Stimulated activated CD4-positive, alpha-beta T cell treated with anti-CD3 and anti-CD28 coated beads, TNF-alpha, amount 100 ng/mL, for 24 hours (primary cell): ENCODE measurements around the gene CEP295NL.
A peak's percentile ranks its signal among the peaks of the same experiment; 100 is the strongest.
"Not testable (repeated sequence)": the region's sequence is repeated elsewhere in the genome, so short reads cannot be mapped to it uniquely, and the experiment has no call there.

Experiments
- DNase-seq, 3 experiments: peaks; one replicate each; pipeline ENCODE4 v3.0.0-alpha.2; 2020; ENCODE audit warnings: low read depth in 3 of 3

The CEP295NL gene

DNA sequence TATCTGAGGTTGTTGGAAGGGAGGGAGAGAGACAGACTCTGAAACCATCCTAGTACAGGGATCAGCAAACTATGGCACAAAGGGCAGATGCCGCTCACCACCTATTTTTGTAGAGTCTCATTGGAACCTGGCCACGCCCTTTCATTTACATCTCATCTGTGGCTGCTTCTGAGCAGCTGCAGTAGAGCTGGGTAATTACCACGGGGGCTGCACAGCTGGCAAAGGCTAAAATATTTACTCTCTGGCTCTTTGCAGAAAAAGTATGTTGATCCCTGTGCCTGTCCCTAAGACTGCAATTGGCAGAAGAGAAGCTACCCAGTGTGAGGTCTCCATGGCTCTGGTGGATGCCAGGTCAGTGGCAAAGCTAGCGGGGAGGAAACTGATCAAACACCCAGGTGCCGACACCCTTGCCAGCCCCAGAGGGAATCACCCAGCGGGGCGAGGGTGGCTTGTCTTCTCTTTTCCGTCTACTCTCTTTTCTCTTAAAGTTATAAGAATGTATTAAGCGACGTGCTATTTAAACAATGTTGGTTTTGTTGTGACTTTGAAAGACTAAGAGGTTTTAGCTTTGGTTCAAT, 14.0 kb downstream of the CEP295NL start:
- no peak for DNase-seq

DNA sequence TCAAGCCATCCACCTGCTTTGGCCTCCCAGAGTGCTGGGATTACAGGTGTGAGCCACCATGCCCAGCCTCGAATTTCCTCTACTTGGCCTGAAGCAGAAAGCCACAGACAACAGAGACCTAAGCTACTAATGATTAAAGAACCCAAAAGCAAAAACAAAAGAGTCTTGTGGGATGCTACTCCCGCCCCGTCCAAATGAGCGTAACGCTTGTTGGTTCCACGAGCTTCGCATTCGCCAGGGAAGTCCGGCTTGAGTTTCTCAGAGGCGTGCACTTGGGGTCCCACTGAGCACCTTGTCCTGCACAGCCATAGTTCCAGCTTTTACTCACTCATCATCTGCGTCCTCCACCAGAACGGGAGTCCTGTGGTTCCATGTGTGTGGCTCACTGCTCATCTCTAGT, 16.0 kb downstream of the CEP295NL start:
- no peak for DNase-seq

DNA sequence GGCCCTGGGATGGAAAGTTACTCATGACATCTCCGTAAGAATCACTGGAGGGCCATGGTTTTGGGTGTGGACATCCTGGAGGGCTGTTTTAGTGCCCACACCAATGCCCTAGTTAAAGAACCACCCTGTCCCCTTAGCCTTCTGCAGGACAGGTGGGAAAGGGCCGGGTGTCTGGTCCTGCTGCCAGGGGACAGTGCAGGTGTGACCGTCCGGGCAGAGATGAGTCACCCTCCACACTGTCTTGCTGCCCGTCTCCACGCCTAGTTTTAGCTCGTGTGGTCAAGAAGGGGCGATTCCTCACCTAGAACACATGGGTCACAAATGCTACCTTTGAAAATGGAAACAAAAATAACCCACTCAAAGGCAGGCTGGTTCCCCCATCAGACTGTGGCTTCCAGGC, 17.0 kb downstream of the CEP295NL start:
- DNase-seq = no peak

DNA sequence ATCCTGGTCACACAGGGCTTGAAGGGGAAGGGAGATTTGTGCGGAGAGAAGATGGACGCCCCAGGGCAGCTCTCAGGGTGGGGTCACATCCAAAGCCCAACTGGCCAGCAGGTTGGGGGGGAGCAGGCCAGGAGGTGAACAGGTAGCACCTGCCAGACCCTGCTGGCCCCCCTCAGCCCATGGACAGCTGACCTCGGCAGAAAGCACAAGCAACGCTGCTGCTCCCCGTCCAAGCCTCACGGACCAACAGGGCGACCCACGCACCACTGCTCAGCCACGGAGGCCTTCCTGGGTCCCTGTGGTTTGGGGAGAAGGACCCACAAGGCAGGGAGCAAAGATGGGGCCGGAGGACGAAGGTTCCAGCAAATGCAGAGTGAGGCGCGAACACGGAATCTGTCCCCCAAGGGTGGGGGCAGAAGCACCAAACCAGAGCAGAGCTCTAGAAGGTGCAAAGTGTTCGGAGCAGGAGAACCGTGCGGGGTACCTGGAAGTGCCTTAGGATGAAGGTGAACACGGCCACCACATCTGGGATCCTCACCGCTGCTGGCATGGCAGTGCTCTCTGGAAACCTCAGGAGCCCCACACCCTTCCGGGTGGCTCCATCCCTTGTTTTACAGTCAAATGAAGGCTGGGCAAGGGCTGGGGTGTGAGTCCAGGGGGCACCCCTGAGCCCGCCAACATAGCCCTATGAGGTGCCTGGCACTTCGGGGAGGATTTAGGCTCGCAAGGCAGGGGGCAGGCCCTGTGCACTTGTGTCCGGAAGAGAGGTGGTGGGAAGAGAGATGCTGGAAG, 17.9 kb downstream of the CEP295NL start:
- no peak for DNase-seq

DNA sequence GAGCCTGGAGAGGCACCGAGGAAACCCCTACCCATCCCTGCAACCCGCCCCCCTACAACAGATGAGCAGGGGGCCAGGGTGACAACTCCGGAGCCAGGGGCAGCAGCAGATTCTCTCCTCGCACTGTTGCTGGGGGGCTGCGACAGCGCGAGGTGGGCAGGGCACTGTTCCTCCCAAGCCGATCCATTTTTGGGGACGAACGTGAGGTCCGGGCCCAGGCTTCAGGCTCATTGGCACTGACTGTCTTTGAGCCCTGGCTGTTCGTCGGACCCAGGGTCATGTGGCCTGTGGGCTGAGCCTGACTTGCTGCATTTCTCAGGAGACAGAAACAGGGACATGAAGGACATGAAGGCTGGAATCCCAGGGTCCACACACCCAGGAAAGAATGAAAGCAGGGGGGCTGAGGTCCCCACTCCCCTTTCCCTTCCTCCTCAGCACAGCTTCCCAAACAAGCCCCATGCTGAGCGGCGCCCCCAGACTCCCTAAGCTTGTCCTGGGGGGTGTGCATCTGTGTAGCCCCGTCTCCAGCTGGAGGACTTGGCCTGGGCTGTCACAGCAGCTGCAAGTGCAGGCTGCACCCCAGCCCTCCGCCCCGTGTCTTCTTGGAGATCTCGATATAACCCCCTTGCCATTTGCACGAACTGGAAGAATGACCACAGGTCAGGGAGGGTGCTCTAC, 18.7 kb downstream of the CEP295NL start:
- no peak for DNase-seq

DNA sequence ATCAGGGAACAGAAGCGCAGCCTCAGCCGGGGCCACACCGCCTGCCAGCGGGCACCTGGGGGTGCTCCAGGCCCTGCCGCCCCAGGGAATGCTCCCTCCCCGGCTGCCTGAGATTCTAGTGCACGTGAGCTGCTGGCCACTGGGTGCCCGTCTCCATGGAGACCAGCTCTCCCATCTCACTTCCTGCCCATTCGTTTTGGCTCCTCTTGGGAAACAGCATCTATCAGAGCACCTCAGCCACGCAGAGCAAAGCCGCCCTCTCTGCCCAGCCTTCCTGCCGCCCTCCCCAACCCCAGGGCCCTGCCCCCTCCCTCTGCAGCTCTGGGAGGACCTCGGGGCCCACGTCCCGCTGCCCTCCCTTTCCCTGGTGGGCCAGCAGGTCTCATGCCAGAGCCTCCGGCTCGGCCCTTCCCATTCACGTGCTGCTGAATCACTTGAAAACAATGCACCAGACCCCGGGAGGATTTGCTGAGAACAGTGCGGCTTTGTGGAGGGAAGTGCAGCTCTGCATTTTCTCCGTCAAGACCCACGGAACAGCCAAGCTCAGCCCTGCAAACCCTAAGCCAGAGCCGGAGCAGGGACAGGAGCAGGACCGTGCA, 19.4 kb downstream of the CEP295NL start:
- DNase-seq = no peak

DNA sequence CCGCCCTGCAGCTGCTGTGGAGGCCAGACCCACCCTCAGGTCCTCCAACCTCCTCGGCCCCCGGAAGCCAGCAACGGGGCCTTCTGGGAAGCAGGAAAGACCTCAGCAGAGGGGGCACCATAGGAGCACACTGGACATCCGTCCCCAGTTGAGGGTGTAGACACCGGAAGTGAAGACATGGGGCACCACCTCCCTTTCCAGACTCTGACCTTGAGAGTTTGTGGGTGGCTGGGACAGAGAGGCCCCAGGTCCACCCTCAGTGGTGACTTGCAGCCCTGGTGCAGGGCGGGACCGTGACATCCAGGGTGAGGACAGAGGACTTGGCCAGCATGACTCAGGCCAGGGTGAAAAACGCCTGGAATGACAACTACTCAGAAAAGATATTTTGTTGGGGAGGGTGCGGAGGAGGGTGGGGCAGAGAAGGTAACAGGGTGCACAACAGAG, 19.9 kb downstream of the CEP295NL start:
- no peak for DNase-seq

DNA sequence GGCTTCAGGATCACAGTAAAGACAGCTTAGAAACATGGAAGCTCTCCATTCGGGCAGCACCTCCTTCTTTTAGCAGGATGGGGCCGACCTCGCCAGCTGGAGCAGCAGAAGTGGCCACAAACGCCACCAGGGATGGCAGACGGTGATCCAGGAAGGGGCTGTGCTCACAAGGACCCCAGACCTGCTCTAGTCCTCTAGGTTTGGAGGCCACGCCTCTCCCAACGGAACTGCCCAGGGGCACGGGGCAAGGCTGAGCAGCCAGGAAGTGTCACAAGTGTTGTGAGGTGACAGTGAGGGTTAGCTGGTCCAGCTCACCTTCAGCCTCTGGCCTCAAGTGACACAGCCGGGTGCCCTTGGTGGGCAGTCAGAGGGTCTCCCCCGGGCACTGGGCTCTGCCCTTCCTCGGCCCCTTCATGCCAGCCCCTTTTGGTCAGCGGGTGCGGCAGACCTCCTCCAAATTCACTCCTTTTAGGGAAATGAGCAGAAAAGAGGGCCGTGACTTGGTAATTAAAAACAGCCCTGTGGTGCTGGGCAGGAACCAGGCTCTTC, 20.4 kb downstream of the CEP295NL start:
- no peak for DNase-seq

DNA sequence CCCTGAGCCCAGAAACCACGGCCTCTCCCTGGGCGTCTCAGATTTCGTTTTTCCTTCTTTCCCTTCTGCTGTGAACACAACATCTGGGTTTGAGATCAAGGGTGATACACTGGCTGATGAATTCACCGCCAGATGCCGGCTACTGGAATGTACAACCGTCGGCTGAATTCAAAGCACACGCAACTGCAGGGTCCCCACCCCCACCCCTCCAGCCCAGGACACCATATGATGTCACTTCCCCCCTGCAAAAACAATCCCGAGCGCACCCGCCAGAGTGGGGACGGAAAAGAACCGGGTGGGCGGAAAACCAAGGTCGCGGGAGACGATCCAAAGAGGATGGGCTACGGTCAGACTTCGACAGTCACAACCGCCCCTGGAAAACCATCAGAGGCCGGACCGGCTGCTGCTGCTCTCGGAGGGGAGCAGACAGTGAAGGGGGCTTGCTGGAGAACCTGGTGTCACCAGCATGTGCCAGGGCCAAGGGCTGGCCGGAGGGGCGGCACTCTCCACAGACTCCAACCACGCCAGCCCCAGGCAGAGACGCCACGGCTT, 23.3 kb downstream of the CEP295NL start:
- DNase-seq = peak in 1 of 3 experiments; percentile 12

DNA sequence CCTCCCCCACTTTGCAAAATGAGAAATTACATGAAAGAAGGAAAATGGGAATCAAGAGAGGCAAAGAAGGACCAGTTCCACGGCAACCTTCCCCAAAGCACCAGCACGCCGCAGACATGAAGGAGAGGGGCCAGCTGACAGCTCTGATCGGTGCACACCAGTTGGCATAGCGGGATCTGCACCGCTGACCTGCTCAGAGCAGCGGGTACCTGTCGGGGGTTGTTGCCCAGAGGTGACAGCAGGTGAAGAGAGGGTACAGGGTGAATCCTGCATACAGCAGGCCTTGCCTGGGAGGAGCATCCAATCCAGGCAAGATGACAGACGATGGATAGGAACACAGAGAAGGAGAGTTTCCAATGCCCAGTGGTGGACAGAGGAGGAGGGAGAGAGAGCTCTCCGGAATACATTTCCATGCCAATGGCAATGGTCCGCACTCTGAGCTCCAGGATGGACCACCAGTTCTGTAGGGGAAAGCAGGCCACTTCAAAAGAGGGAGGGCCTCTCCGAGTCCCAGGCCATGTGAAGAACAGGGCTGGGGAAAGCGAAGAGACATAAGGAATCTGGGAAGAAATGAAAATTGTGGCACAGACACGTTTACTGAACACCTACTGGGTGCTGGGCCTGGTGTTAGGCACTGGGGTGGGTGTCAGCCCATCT, 24.0 kb downstream of the CEP295NL start:
- DNase-seq = no peak

DNA sequence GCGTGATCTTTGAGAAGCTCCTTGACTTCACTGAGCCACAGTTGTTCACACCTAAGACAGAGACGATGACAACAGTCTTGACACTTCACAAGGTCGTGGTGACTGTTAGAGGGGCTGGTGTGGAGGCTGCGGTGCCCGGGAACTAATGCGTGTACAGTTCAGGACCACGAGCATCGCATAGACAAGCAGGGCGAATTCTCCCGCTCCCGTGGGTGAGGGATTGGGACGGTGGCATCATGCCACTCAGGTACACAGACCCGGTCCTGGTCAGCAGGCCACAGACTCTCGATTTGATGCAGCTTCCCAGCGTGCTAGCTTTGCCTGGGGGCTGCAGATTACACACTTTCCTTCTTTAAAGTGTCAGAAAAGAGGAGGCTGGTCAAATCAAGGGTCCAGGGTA, 24.7 kb downstream of the CEP295NL start:
- no peak for DNase-seq

DNA sequence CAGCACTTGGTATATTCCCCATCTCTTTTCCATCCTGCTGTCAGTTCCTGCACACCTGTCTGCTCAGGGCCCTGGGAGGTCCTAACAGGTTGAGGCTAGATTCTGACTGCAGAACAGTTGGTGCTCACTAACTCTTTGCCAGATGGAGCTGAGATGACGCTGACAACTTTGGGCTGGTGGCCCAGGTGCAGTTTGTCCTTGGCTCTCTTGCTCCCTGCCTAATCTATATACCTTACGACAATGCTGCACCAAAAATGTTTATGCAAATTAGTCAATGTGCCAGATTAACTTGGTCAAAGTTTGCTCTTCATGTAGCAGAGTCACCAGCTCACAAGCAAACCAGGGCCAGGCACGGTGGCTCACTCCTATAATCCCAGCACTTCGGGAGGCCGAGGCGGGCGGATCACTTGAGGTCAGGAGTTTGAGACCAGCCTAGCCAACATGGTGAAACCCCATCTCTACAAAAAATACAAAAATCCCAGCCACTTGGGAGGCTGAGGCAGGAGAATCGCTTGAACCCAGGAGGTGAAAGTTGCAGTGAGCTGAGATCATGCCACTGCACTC, 26.0 kb downstream of the CEP295NL start:
- DNase-seq = not testable (repeated sequence)

DNA sequence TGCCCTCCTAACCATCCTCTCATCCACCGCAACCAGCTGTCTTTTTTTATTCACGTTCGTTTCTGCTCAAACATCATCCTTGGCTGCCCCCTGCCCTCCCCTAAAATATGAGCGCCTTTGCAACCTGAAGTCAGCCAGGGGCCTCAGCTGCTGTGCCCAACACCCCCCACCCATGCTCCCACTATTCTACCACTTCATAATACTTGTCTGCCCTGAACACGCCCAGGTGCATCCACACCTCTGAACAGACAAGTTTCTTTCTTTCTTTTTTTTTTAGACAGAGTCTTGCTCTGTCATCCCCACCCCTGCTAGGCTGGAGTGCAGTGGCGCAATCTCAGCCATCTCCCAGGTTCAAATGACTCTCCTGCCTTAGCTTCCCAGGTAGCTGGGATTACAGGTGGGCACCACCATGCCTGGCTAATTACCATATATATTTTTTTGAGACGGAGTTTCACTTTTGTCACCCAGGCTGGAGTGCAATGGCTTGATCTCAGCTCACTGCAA, 26.9 kb downstream of the CEP295NL start:
- DNase-seq = no peak

DNA sequence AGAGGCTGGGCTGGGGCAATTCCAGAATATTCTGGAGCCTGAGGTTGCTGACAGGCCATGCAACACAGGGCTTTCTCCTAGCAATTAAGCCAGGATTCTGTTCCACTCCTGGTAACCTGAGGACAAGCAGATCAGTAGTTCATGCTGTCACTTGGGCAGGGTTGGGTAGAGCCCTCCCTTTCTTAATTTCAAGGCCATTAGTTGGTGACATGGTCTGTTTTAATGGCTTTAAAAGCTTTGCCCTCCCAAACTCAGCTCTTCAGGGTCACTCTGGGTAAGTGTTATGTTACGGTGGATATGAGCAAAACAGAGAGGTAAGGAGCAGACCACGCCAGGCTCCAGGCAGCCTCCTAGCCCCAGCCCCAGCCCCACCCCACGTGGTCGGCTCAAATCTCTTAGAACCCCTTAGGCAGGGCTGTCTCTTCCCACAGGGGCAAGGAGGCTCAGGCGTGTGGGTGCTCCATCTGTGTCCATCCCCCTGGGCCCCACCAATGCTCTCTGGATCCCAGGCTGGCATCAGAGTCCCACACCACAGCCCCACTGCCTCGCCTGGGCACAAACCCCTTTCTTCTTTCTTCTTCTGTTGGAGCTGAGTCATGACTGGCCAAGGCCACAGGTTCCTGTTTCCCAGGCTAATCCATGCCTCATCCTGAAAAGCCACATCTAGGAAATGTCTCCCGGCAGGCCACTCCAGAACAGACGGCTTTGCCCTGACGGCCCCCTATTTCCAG, 27.5 kb downstream of the CEP295NL start:
- no peak for DNase-seq

DNA sequence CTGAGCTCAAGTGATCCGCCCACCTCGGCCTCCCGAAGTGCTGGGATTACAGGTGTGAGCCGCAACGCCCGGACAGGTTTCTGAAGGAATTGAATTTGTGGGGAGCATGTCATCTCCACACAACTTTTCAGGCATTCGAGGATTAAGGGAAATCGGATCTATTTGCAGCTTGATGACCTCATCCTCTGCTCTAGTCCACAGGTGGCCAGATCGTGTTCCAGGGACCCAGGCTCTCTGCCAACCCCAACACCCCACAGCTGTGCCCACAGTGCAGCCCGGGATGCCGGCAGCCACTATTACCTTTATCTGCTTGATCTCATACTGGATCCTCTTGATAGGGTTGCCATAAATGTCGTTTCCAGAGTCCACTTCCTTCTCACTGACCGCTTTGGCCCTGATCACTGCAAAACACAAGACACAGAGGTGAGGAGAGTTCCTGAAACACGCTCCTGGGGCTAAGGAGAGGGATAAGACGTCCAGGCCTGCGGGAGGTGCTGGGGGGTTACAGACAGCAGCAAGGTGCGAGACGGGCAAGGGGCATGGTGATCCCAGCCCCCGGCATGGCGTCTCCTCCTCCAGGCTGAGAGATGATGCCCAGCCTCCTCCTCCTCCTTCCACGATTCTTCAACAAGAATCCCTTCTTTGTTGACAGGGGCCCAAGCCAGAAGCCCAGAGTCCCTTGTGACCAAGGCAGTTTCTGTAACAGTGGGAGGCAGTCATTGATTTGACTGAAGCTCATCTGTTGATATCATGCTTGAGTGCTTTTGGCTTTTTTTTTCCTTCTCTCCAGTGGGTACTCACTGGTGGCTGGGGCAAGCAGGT, 29.3 kb downstream of the CEP295NL start:
- no peak for DNase-seq

DNA sequence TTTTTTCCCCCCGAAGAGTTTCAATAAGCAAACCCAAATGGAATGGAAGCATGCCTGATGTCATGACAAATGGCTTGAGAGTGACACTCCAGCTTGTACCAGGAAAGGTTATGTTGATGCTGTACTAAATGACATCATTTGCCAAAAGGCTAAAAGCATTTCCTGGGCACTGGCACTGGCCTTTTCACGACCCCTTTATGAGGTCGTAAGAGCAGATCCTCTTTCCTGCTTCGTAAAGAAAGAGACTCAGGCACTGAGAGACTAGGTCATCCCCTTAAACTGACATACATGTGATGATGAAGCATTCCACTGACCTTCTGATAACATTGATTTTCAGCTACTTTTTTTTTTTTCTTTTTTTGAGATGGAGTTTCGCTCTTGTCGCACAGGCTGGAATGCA, 30.5 kb downstream of the CEP295NL start:
- DNase-seq = no peak

DNA sequence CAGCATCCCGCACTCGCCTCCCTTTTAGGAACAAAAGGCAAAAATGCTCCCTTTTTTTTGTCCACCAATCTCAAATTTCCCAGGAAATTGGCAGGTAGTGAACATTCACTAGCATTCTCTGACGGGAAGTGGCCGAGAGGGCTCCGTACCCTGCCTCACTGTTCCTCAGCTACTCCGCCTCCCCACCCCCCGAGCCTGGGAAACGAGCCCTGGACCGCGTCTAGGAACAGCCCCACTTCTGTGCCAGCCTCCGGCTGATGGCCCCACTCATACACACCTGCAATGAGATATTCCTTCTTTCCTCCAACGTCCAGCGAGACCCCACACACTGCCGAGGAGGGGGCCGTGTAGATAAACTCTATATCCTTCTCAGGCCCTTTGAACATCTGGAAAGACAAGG, 32.4 kb downstream of the CEP295NL start:
- no peak for DNase-seq

DNA sequence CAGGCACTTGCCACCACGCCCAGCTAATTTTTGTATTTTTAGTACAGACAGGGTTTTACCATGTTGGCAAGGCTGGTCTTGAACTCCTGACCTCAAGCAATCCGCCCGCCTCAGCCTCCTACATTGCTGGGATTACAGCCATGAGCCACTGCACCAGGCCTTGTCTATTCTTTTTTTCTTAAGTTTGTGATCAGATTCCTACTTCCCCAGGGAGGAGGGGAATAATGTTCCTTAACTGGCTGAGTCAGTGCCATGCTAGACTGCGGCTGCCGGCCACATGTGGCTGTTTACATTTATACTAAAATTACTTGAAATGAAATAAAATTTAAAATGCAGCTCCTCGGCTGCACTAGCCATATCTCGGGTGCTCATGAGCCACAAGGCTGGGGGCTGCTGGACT, 34.6 kb downstream of the CEP295NL start:
- DNase-seq = no peak

DNA sequence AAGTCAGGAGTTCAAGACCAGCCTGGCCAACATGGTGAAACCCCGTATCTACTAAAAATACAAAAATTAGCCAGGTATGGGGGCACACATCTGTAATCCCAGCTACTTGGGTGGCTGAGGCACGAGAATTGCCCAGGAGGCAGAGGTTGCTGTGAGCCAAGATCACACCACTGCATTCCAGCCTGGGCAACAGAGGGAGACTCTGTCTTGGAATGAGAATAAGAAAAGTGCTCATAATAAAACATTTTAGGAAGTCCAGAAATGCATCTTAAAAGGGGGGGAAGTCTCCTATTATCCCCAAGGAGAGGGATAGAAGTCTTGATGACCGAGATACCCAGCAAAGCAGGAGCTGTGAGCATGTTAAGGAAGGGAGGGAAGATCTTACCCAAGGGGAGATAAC, 36.0 kb downstream of the CEP295NL start:
- DNase-seq = not testable (repeated sequence)
